ENCODE results near the gene CRHR2.
"Not testable (repeated sequence)": the region's sequence is repeated elsewhere in the genome, so short reads cannot be mapped to it uniquely, and the experiment has no call there.

Gene CRHR2

GRCh38 chr7:30652132-30652531, 30.1 kb downstream of the CRHR2 start:
- no peak for DNase-seq

GRCh38 chr7:30650421-30650808, 31.8 kb downstream of the CRHR2 start:
- peak; percentile 22 for DNase-seq

GRCh38 chr7:30649717-30650420, 32.4 kb downstream of the CRHR2 start:
- no peak for DNase-seq

- DNase-seq: no peak
Observed at GRCh38 chr7:30648744-30649540, 33.3 kb downstream of the CRHR2 start.

- DNase-seq: no peak
Observed at GRCh38 chr7:30647589-30648364, 34.5 kb downstream of the CRHR2 start.

GRCh38 chr7:30646154-30646553, 36.1 kb downstream of the CRHR2 start:
- DNase-seq: no peak

- DNase-seq: no peak
Observed at GRCh38 chr7:30645661-30646060, 36.6 kb downstream of the CRHR2 start.

- no peak for DNase-seq
Observed at GRCh38 chr7:30644286-30644955, 37.8 kb downstream of the CRHR2 start.

GRCh38 chr7:30642789-30643188, 39.5 kb downstream of the CRHR2 start:
- DNase-seq: no peak

GRCh38 chr7:30642322-30642721, 39.9 kb downstream of the CRHR2 start:
- not testable (repeated sequence) for DNase-seq

- no peak for DNase-seq
Observed at GRCh38 chr7:30635798-30636197, 46.5 kb downstream of the CRHR2 start.

GRCh38 chr7:30634634-30635201, 47.5 kb downstream of the CRHR2 start:
- no peak for DNase-seq

- no peak for DNase-seq
Observed at GRCh38 chr7:30634193-30634626, 48.0 kb downstream of the CRHR2 start.

GRCh38 chr7:30633223-30633622, 49.0 kb downstream of the CRHR2 start:
- DNase-seq: no peak

- no peak for DNase-seq
Observed at GRCh38 chr7:30630986-30631385, 51.3 kb downstream of the CRHR2 start.

GRCh38 chr7:30627026-30627425, 55.2 kb downstream of the CRHR2 start:
- no peak for DNase-seq

GRCh38 chr7:30625283-30625682, 57.0 kb downstream of the CRHR2 start:
- no peak for DNase-seq

GRCh38 chr7:30618961-30619360, 63.3 kb downstream of the CRHR2 start:
- no peak for DNase-seq

GRCh38 chr7:30618080-30618676, 64.1 kb downstream of the CRHR2 start:
- DNase-seq: no peak

GRCh38 chr7:30617359-30617758, 64.9 kb downstream of the CRHR2 start:
- DNase-seq: no peak

GRCh38 chr7:30616318-30616717, 65.9 kb downstream of the CRHR2 start:
- no peak for DNase-seq

Data from NCI-H2107 (cell line).